SIG-M5 (cell line): ENCODE data around the gene CXCL12.

ENCODE experiments used
- DNase-seq: peaks from one replicate; lab custom pipeline; 2025; lab: John Stamatoyannopoulos, UW

CXCL12 gene

DNA sequence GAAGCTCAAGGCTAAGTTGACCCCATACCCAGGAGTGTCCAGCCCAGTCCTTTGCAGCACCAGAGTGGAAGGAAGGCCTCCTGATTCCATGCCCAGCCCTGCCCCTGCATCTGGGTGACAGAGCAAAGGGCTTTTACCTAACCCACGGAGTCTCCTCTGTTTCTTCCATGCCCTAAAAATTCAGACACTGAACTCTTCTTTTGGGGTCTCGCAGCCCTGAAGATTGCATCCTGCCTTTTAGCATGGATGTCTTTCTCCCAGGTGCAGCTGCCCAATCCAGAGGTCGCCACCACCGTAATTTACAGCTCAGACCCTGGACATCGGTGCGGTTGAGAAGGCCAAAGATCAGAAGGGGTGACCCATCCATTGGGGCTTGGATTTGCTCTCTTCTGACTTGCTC, 50.8 kb downstream of the CXCL12 start:
- no peak for DNase-seq

DNA sequence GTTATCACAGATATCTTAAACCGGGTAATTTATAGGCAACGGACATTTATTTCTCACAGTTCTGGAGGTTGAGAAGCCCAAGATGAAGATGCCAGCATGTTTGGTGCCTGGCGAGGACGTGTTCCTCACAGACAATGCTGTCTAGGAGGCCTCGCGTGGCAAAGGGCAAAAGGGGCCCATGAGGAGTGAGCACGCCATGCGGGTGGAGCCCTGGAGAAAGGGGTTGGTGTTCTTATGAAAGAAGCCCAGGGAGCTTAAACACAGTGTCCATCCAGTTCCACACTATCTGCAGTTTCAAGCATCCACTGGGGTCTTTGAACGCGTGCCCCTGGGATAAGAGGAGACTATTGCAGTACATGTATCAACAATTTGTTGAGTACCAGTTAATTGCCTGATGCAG, 51.4 kb downstream of the CXCL12 start:
- DNase-seq, result no peak

DNA sequence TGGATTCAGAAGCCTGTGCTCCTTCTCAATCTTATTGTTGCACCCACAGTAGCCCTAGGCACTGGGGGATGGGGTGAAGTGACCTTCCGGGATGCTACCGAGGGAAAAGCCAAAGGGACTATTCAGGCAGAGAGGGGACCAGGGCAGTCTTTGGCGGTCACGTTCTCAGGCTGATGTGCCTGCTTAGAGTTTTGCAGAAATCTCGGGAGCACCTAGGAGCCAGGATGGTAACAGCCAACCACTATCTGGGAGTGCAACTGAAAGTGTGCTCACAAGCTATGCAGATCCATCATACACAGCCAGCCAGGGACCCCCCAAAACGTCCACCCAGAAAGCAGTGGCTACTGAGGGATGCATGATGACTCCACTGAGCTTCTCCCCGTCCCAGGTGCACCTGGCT, 52.4 kb downstream of the CXCL12 start:
- DNase-seq, result no peak

DNA sequence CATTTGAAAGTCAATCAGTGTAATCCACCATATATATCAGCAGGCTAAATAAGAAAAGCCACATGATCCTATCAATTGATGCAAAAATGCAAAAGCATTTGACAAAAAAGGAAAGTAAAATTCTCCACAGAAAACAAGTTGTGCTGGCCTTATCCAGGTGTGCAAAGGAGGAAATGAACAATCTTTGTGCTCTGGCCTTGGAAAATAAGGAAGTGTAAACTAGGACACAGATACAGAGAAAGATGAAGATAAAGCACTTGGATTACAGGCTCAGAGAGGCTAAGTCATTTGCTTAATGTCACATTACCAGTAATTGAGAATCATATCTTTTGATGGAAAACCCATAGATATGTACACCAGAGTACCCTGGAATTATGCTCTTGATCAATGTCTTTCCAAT, 54.5 kb downstream of the CXCL12 start:
- no peak for DNase-seq

DNA sequence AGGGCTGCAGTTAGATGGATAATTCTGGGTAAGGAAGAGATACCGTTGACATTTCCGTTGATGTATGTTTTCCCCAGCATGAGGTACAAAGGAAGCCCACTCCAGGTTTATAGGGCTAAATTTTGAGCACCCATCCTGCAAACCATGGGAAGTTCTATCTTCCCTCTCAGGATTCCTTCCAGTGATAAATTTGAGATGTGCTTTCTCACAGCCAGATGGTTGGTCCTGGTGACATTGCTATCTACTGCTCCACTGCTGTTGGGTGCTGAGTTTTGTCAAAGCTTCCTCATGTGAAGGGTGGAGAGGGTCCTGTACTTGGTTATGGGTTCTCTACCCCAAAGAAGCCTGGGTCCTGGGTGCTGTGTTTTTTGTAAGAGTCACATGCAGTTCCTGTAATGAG, 57.4 kb downstream of the CXCL12 start:
- no peak for DNase-seq
